Measurements from ENCODE around the gene RAD51B.
A peak's percentile ranks its signal among the peaks of the same experiment; 100 is the strongest.

Gene RAD51B

DNA sequence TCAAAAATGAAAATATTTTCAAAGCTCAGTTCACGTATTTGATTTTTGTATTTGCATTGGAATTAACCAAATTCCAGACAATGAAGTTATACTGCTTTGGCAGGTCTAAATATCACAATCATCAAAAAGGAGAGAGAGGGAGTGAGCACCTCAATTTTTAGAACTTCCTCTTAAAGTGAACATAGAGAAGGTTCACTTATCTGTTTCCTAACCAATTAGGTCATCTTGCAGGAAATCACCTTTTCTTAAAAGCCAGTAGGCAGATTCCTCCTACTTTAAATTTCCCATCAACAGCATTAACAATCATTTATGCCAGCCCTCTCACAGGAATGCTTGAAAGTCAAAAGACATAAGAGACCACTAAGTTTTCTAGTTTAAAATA, 584.6 kb downstream of the RAD51B start:
- Histone ChIP-seq H3K4me3 (no peak overlapping the region), H3K27ac (peak overlapping the region in 17 of 21 experiments; percentile 7 to 77 (median 53))

- Histone ChIP-seq H3K4me3 (no peak overlapping the region), H3K27ac (peak overlapping the region in 17 of 21 experiments; percentile 28 to 77 (median 53))
These were observed 585.1 kb downstream of the RAD51B start for GRCh38 chr14:68404652-68405183.

DNA sequence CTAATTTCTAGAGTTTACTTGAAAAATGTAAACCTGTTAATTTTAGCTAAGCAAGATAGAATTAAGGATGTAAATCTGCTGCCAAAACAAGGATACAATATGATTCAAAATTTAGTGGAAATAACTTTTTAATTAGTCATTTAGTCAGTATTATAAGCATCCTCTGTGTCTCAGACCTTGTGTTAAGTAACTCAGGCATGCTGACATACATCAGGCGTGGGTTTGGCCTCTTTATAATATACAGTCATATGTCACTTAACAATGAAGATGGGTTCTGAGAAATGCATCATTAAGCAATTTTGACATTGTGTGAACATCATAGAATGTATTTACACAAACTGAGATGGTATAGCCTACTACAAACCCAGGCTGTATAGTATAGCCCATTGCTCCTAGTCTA, 586.4 kb downstream of the RAD51B start:
- Histone ChIP-seq H3K27ac (peak overlapping the region in 6 of 21 experiments; percentile 14 to 77 (median 30)), H3K4me3 (no peak overlapping the region)

GRCh38 chr14:68407285-68407684, 587.7 kb downstream of the RAD51B start:
- Histone ChIP-seq H3K4me3 (no peak overlapping the region), H3K27ac (no peak overlapping the region)

DNA sequence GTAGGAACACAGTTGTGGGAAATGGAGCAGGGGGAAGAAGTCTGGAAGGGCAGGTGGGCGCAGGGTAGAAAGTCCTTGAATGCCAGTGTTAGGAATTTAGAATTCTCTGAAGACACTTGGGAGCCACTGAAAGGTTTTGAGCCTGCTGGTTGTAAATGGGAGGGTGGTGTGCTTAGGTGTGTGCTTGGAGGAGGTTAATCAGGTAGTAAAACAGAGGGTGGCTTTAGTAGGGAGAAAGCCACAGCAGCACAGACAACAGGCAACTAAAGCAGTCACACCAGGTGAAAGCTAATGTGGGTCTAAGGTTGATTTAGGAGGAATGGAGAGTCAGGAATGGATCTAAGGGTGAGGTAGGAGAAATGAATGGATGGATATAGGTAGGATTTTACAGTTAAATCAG, 588.2 kb downstream of the RAD51B start:
- Histone ChIP-seq H3K27ac (peak overlapping the region in 4 of 21 experiments; percentile 3 to 53 (median 31)), H3K4me3 (no peak overlapping the region)

GRCh38 chr14:68408680-68409079, 589.1 kb downstream of the RAD51B start:
- peak overlapping the region in 4 of 21 experiments; percentile 24 to 58 (median 41) for H3K27ac ChIP-seq
- H3K4me3 ChIP-seq = no peak overlapping the region

DNA sequence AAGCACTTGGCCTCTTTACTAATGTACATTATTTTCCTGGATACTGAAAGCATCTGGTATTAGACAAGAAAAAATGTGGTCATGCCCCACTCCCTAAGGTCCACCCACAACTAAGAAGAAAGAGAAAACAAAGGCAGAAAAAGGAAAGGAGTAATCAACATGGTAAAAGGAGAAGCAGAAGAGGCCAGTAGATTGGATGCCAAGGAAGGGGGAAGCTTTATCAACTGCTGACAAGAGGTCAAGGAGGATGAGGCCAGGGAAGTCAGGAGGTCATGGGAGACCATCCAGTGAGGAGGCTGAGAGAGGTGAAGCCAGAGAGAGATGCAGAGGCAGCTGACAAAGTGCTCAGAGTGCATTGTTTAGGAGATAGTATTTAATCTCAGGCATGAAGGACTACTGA, 589.8 kb downstream of the RAD51B start:
- H3K27ac ChIP-seq = peak overlapping the region in 10 of 21 experiments; percentile 2 to 58 (median 30)
- no peak overlapping the region for H3K4me3 ChIP-seq

DNA sequence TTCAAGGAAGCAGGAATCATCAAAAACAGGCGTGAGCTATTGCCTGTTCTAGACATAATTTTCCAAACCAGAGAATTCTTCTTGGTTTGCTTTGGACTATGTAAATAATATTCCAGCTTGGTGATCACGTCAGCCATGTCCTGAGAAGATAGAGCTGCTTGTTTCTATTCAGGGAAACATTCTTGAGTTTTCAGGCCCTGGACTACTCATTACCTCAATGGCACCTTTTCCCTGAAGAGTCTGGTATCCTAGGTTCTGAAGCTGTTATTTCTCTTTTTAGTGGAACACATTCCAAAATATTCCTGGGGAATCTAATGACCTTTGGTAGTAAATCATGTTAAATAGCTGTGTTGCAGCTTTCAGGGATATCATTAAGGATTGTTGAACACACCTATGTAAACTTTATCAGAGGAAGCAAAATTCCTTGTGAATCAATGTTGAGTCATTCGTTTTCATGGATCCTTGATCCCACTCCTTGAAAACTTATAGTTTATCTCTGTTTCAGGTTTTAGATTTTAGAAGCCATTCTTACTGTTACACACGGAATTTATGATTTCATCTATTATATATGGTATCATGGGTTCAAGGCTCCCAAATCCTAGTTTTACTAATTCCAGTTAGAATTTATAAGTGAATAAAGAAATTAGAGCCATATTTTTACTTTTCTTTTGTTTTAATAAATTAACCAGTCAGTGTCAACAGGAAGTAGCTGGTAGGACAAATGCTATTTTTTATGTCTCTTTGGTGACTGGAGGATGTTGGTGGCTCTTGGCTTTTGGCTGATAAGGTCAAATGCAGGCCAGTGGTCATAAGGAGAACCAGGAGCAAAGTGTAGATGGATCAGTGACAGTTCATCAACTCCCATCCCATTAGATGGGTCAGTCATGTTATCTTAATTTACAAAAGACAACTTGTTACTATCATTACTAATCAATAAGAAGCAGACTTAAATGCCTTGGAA, 593.2 kb downstream of the RAD51B start:
- H3K4me3 ChIP-seq = no peak overlapping the region
- H3K27ac ChIP-seq = peak overlapping the region in 1 of 21 experiments; percentile 14

- no peak overlapping the region for H3K4me3 ChIP-seq
- peak overlapping the region in 1 of 21 experiments; percentile 42 for H3K27ac ChIP-seq
These were observed 593.9 kb downstream of the RAD51B start for GRCh38 chr14:68413509-68413908.

GRCh38 chr14:68414121-68414520, 594.5 kb downstream of the RAD51B start:
- Histone ChIP-seq H3K27ac (peak overlapping the region in 7 of 21 experiments; percentile 24 to 61 (median 39)), H3K4me3 (no peak overlapping the region)

DNA sequence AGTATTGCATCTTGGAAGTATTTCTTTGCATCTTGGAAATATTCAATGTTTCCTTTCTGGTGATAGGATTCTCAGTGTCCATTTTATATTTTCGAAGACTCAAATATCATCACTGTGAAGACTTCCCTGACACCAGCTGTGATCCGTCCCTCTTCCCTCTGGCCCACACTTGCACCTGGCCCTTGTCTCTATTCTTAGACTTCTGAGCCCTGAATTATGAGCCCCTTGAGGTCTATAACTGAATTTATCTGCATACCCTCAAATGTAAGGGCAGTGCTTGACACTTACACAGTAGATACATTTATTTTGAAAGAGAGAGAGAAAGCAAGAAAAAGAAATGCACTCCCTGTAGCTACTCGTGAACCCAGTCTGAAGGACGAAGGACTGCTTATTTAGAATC, 596.6 kb downstream of the RAD51B start:
- Histone ChIP-seq H3K27ac (no peak overlapping the region), H3K4me3 (no peak overlapping the region)

DNA sequence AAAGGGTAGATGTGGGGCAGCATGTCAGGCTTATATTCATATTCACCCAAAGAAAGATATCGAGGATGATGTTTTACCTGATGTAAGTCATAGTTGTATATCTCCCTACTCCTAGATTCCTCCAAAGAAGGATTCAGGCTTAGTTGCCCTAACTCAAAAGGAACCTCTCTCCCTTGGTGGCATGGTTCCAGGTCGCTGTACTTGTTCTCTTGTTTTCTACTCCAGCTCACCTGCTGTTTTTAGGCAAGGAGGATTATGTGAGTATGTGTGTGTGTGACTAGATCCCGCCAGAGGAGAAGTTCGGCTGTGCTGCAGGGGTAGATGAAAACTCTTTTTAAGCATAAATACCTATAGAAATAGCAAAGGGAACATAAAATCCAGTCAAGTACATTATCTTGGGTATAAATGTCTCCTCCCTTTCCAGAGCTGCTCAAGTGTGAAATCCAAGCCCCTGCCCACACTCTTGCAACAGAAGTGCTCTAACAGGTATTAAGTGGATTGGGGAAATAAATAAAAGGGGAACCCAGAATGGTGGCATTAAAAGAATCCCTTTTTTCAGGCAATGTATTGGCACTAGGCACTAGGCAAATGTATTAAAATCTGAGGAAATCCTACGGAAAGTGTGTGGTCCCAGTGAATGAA, 597.6 kb downstream of the RAD51B start:
- H3K4me3 ChIP-seq = no peak overlapping the region
- no peak overlapping the region for H3K27ac ChIP-seq

DNA sequence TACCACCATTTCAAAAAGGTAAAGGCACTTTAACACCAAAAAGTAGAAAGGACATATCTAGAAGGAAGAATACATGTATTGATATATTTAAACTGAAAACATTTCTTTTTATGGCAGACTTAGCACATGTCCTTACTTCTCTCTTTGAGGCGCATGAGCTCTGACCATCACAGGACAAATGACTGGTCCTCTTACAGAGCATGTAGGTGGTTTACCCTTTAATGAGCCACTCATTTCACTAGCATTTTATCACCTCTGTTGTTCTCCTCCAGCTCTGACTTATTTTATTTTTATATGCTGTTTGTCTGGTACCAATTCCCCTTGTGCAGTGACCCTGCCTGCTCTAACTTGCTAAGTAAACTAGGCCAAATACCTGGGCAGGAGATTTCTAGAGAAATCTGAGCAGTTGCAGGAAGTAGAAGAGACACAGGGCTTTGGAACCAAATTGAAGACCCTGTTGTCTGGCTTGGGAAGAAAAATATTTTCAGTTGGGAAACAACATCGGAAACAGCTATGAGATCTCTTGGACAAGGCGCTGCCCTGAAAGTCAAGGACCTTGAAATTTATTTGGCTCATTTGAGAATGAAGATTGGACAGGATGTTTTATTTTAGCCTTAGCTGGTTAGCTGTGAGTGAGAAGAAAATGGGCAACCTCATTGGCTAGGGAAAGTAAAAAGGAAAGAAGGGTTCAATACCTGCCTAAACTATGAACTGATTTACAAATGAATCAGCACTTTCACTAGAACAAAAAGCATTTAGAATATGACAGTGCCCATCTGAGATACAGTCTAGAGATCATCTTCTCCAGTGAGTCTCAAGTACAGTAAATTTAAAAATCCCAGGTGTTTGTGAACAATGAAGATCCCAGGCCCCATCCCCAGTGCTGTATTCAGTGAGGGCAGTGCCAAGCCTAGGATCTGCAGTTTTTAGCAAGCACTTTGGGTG, 598.9 kb downstream of the RAD51B start:
- H3K4me3 ChIP-seq = no peak overlapping the region
- H3K27ac ChIP-seq = peak overlapping the region in 2 of 21 experiments; percentile 3 to 10

DNA sequence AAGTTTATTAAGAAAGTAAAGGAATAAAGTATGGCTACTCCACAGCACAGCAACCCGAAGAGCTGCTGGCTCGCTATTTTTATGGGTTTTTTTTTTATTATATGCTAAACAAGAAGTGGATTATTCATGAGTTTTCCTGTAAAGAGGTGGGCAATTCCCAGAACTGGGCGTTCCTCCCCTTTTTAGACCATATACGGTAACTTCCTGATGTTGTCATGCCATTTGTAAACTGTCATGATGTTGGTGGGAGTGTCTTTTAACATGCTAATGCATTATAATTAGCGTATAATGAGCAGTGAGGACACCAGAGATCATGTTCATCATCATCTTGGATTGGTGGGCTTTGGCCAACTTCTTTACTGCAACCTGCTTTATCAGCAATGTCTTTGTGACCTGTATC, 600.8 kb downstream of the RAD51B start:
- Histone ChIP-seq H3K27ac (peak overlapping the region in 1 of 21 experiments; percentile 16), H3K4me3 (no peak overlapping the region)

DNA sequence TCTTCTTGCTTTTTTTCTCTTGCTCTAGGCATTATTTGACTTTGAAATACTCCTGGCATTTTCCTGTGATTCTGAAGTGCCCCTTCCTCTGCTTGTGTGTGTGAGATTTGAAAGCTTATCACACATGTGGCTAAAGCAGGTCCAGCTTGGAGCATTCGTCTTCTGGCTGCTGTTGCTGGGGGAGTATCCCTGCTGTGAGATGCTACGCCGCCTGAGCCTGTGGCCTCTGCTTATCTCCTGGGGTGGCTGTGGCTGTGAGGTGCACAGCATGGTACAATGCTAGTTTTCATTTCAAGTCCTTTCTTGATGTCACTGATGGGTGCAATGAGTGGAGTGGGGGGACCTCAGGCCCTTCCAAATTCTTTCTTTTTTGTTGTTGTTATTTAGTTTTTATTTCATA, 601.5 kb downstream of the RAD51B start:
- H3K4me3 ChIP-seq = no peak overlapping the region
- H3K27ac ChIP-seq = no peak overlapping the region

- Histone ChIP-seq H3K4me3 (no peak overlapping the region), H3K27ac (no peak overlapping the region)
These were observed 604.1 kb downstream of the RAD51B start for GRCh38 chr14:68423686-68424085.

DNA sequence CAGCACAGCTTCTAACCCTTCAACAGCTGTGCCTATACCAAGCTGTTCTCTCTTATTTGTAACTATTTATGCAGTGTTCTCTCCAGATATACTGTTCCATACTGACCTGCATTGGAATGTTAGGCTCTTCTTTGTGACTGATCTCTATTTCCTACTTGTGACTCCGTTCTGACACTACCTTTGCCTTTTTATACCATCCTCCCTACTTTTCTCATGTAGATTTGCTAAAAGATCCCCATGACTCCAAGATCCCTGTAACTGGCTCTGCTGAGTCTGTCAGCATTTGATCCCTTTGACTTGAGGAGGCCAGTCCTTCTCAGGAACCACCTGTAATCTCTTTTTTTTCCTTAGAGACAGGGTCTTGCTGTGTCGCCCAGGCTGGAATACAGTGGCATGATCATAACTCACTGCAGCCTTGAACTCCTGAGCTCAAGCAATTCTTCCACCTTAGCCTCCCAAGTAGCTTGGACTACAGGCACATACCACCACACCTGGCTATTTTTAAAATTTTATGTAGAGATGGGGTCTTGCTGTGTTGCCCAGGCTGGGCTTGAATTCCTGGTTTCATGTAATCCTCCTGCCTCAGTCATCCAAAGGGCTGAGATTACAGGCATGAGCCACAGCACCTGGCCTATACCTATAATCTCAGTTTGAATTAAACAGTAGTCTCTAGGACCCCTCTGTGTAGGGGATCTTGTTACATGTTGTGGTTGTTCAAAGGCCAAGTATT, 605.0 kb downstream of the RAD51B start:
- Histone ChIP-seq H3K4me3 (no peak overlapping the region), H3K27ac (no peak overlapping the region)

- Histone ChIP-seq H3K4me3 (no peak overlapping the region), H3K27ac (no peak overlapping the region)
These were observed 607.3 kb downstream of the RAD51B start for GRCh38 chr14:68426661-68427549.

All from skin epidermis (tissue), 12 donors.